ENCODE data around the gene SERP1.

The SERP1 gene

DNA sequence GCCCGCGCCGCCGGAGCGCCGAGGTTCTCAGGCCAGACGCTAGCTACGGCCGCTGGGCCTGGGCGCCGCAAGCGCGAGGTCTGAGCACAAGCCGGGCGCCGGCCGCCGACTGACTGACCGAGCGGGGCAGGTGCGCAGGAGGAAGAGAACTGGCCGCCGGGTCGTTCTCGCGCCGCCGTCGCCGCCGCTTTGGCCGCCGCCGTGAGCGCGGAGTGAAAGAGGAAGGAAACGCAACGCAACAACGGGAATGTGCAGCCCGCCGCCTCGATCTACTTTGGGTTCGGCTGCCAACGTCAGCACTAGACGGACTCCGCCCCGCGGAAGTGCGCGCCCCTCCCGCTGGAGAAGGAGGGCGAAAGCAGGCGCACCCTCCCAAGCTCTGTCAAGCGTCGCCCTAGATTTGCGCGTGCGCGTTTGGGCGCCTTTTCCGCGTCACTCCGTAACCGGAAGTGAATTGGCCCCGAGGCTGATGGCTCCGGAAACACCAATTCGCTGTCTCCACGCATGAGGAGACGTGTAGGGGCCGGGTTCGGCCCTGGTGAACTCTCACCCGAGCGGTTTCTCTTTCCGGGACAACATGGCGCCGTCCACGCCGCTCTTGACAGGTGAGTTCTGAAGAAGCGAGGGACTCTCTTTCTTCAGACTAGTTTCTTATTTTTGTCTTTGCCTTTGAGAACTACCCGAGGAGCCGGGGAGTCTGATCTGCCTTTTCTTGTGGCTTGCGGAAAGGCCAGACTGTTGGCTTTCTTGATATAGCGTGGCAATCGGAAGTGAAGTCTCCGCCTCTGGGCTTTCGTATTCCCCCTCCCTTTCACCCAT lies at the start of gene SERP1, which contains the start of gene EIF2A:
Gene SERP1 (minus strand): TSS at position 271 of the 819 bp plus-strand sequence. CDS start 361 bp downstream, outside the sequence.
Gene EIF2A (plus strand): TSS at position 562 of the 819 bp plus-strand sequence. CDS start 16 bp downstream, at position 578.
- peak; percentile 99 for DNase-seq

GRCh38 chr3:150594150-150594549 lies 47.9 kb upstream of the SERP1 start:
- no peak for DNase-seq

GRCh38 chr3:150589759-150590158 lies 43.5 kb upstream of the SERP1 start:
- DNase-seq = no peak

DNA sequence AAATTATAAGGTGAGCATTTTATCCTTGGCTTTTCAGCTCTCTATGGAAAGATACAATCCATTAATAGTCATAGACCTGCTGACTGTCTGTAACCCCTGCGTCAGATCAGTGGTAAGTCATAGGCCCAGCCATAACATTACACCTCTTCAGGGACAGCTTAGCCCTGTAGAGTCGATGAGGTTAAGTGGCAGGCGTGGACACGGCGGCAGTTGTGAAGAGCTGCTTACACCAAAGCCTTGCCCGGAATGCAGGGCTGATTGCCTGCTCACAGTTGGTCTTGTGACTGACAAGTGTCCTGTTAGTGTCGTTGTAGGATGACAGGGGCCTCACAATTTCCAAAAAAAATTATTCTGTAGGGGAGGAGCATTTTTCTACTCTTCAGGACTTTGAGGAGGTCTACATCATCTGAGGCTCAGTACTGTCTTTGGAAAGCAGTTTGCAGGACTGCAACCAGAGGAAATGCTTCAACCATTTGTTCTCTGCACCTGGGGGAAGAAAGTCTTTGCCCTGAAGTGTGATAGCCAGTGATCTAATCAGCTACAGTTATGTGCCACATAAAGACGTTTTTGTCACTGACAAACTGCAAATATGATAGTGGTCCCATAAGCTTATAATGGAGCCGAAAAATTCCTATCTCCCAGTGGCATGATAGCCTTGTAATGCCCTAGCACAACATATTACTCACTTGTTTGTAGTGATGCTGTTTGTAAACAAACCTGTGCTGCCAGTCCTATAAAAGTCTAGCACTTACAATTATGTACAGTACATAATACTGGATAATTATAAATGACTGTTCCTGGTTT lies 41.9 kb upstream of the SERP1 start:
- DNase-seq = no peak

DNA sequence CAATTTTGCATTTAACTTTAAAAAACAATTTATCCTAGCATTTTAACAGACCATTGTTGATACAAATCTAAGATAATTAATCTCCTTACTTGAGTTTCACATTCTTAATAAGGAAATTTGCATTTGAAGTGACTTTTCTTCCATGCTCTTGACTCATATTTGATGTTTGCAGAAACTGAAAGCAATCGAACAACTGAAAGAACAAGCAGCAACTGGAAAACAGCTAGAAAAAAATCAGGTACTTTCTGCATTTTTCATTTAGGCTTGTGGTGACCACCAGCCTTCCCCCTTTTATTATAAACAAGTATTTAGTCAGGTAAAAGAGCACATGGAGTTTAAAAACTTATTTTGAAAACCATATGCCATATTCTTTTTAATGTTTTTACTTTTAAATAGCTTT lies 36.7 kb upstream of the SERP1 start:
- no peak for DNase-seq

DNA sequence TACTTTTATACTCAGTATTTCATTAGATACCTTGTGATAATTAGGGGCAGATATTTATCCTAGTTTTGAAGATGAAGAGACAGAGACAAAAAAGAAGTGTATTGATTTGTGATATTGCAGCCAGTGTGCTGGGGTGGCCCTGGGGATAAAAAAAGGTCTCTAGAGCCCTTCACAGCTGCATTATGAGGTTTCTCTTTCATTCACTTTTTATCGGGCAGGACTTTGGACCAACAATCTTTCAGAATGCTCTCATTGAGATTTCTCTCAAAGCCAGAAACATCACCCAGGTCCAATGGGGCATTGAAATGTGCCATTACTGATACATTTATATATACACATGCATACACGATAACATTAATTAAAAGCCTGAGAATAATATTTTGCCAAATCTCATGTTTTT lies 36.3 kb upstream of the SERP1 start:
- DNase-seq = no peak

- DNase-seq = no peak
Measured at GRCh38 chr3:150581174-150581573, 34.9 kb upstream of the SERP1 start.

DNA sequence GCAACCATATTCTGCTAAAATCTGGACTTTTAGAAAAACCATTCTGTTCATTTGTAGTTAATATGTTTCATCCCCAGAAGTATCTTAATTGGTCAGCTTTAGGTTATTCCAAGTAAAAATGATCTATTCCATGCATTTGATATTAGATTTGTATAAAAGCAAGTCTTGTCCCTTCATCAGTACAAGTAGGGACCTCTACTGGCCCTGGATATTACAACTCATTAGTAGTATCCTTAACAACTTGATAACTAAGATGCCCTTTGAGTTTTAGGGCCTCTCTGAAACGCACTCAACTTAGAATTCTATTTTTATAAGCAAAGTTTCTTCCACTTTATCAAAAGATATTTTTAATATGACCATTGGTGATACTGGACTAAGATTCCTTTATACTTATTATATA lies 31.6 kb upstream of the SERP1 start:
- no peak for DNase-seq

DNA sequence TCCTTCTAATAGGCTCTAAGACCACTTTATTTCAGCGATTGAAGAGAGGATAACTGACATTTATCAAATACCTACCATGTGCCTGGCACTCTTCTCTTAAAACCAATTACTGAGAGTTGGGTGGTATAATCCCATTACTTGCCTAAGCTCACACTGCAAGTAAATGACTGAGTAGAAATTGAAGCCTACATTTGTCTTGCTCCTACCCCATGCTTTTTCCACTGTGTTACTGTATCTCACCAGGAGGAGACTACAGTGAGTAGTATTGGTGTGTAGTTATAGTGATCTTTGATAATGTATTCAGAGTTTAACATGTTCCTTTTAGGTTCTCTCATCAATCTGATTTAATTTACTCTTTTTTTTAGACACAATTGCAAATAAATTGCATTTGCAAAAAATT lies 21.0 kb upstream of the SERP1 start:
- no peak for DNase-seq

DNA sequence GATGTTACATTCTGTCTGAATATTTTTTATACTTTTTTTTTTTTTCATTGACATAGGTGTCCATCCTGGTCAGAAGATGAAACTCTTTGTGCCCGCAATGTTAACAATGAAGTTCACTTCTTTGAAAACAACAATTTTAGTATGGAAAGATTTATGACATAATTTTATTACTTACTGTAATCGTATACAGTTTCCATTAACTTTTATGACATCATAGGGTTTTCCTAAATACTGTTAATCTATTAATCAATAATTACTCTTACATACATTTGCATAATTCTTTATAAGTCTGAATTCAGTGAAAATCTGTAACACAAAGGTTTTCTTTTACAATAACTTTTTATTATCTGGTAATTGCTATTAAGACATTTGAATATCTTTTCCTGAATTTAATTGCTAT lies 17.9 kb upstream of the SERP1 start:
- DNase-seq = no peak

DNA sequence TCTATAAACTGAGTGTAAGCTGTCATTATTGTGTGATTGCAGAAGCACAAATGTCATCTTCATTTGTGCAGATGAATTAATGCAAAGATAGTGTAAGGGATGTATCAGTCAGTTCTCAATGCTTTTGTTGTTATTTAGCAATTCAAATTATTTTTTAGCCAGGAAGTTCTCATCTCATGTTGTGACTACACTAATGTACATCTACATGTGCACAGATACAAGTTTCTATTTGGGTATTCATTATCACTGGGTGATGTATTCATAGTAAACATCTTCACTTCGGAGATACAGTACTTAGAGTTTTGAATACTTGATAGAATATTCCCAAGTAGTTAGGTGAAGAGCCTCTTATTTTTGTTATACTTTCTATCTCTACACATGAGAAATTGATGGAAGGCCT lies 11.4 kb upstream of the SERP1 start:
- no peak for DNase-seq

DNA sequence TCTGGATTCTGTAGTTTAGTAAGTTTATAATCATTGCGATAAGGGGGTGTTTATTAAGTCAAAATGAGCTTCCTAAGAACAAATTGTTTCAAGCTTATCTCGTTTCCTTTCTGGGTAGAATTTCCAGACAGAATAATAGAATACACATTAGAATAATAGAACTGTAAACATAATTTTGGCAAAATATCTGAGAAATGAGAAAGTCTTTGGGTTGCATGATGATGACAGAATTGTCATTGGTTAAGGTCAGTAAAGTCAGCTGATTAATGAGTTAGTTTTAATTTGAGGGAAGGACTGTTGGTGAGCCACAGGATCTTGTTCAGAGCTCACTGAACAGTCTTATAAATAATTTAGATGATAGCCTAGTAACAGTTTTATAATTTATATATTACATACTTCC lies 10.5 kb upstream of the SERP1 start:
- no peak for DNase-seq

DNA sequence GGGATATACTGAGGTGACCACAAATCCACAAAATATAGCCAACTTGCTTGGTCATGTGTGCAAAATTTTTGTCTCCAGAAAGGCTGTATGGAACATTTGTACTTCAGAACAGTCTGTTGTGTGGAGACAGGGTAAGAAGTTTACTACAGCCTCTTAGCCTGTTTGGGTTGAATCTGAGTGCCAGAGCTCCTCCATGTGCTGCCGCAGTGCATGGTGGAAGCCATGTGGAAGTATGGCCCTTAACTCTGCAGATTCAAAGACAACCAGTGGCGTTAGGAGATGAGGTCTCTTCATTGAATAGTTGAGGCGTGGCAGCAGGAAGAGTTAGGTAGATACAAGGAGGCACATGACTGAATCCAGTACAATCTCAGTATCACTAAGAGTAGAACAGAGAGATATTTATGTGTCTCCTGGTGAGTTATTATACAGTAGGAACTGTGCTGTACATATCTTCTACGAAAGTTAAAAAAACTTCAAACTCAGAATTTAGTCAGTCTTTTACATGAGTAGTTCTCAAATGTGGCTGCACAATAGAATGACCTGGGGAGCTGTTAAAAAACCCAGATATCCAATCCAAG lies 9.7 kb upstream of the SERP1 start:
- DNase-seq = no peak

- DNase-seq = no peak
Measured at GRCh38 chr3:150547045-150547741, 897 bp upstream of the SERP1 start.

DNA sequence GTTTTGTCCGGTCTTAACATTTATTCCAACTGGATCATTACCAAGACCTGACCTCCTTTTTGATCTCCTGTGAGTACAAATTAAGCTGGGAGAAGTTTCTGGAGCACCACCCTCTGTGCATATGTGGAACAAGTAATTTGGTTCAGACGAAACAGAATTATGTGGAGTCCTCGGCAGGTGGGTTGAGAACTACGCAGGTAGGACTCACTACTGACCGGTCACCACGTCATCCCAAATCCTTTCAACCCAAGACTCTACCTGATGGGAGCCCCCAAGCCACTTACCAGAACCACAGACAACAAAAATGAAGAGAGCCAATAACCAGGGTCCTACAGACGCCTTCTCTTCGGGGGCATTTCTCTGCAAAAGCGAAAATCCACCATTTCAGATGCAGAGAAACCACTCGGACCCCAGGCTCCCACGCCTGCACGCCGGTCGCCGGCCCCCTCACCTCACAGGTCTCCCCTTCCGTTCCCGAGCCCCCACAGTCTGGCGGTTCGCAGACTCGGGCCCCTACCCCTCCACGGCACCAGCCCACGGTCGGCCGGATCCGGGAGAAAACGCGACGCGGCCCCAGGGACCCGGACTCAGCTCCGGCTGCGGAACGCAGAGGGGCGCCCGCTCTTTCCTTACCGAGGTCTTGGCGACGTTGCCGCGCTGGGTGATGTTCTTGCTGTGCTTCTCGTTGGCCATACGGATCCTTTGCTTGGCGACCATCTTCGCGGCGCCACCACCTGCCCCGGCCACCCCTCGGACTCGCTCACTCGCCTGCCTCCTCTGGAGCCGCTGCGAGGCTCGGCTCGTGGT lies 674 bp downstream of the SERP1 start:
- DNase-seq = no peak

- DNase-seq = no peak
Measured at GRCh38 chr3:150544726-150545125, 1.6 kb downstream of the SERP1 start.

DNA sequence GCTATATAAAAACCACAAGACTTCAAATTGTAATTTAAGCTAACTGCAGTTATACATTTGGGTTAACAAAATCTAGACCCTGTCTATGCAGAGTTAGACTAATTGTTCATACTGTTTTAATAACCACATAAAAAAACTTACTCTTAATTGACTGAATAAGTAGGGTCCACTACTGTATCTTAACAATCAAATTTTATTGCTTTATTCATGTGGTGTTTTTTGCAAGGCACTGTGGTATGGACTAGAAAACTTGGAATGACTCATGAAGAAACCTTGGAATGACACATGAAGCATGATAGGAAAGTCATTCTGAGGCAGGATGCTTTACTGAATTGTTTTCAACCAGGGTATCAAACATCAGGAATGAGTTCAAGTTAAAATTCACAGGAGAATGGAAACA lies 2.3 kb downstream of the SERP1 start:
- no peak for DNase-seq

GRCh38 chr3:150543531-150543930 lies 2.8 kb downstream of the SERP1 start:
- no peak for DNase-seq

DNA sequence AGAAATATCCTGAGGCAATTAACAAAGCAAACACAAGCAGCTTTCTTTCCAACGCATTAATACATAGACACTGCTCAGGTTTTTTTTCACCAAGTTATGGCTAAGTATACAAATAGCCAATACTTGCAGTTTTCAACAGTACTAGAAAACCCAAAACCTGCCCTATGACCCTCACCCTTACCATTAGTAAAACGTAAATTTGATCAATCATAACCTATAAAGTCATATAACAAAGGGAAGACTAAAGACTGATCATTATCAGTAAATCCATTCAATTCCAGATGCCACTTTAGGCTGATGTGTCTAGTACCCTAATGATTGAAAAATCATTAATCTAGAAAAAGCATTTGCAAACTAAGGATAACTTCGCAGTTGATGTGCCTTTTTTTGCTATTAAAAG lies 3.2 kb downstream of the SERP1 start:
- no peak for DNase-seq

DNA sequence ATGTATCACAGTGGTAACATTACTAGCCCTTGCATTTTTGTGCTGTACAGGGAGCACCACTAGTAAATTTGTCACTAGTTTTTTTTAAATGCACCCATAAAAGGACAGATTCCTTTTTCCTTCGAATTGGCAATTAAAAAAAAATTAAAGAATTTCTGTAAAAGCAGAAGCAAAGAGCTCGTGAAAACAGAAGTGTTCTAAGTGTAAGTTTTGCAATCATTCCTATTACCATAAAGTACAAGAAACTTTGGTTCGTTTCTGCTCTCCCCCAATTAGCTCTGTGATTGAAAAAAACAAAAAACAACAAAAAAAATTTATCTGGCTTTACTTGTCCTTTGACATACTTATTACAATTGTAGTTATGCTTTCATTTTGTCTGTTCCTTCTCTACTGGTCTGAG lies 5.3 kb downstream of the SERP1 start:
- no peak for DNase-seq

GRCh38 chr3:150540297-150540696 lies 6.0 kb downstream of the SERP1 start:
- no peak for DNase-seq

All from NCI-H1092 (cell line).